WERI-Rb-1 (cell line): Measurements from ENCODE around the gene NAV2.
A peak's percentile ranks its signal among the peaks of the same experiment; 100 is the strongest.

Source experiments
- DNase-seq: peaks from one replicate; pipeline ENCODE4 v3.0.0-alpha.2; 2020
- H3K27ac ChIP-seq: fragments of 250-450 bp; sonication (Bioruptor Pico); 2 replicates; pipeline ENCODE4 v1.5.1; 2020; ENCODE audit warnings: mild to moderate bottlenecking, moderate library complexity
- H3K27me3 ChIP-seq: fragments of 250-450 bp; sonication (Bioruptor Pico); 2 replicates; pipeline ENCODE4 v1.5.1; 2021; ENCODE audit warnings: mild to moderate bottlenecking, low read depth, moderate library complexity; ENCODE audit not compliant: insufficient read depth, severe bottlenecking
- H3K36me3 ChIP-seq: fragments of 250-450 bp; sonication (Bioruptor Pico); 2 replicates; pipeline ENCODE4 v1.5.1; 2020; ENCODE audit warnings: mild to moderate bottlenecking, moderate library complexity
- H3K4me3 ChIP-seq: 2 replicates; pipeline ENCODE4 v1.5.1; 2011; ENCODE audit warnings: low read depth, mild to moderate bottlenecking, control low read depth, low read length
- H3K9me3 ChIP-seq: fragments of 250-450 bp; sonication (Bioruptor Pico); 2 replicates; pipeline ENCODE4 v1.5.1; 2021; ENCODE audit warnings: mild to moderate bottlenecking, moderate library complexity; ENCODE audit not compliant: severe bottlenecking
- TF ChIP-seq, protein P1 (sequence below): IDR thresholded peaks from 2 replicates; pipeline ENCODE4 v1.5.1; 2011; ENCODE audit warnings: low read depth, mild to moderate bottlenecking, control low read depth, inconsistent platforms, low read length

NAV2 gene

GRCh38 chr11:19812710-19813109 is 100.1 kb downstream of the NAV2 start:
- Histone ChIP-seq H3K36me3 (no peaks in the 10 kb centered on the region), H3K9me3 (no peaks in the 10 kb centered on the region), H3K27ac (no peak overlapping the region), H3K4me3 (no peak overlapping the region), H3K27me3 (peaks cover 6% of the 10 kb centered on the region)
- DNase-seq = no peak
- TF ChIP-seq, protein P1, sequence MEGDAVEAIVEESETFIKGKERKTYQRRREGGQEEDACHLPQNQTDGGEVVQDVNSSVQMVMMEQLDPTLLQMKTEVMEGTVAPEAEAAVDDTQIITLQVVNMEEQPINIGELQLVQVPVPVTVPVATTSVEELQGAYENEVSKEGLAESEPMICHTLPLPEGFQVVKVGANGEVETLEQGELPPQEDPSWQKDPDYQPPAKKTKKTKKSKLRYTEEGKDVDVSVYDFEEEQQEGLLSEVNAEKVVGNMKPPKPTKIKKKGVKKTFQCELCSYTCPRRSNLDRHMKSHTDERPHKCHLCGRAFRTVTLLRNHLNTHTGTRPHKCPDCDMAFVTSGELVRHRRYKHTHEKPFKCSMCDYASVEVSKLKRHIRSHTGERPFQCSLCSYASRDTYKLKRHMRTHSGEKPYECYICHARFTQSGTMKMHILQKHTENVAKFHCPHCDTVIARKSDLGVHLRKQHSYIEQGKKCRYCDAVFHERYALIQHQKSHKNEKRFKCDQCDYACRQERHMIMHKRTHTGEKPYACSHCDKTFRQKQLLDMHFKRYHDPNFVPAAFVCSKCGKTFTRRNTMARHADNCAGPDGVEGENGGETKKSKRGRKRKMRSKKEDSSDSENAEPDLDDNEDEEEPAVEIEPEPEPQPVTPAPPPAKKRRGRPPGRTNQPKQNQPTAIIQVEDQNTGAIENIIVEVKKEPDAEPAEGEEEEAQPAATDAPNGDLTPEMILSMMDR = no peak

- H3K9me3 ChIP-seq = no peaks in the 10 kb centered on the region
- TF ChIP-seq, protein P1 = no peak
- no peak overlapping the region for H3K4me3 ChIP-seq
- peaks cover 6% of the 10 kb centered on the region for H3K27me3 ChIP-seq
- no peak overlapping the region for H3K27ac ChIP-seq
- H3K36me3 ChIP-seq = no peaks in the 10 kb centered on the region
- no peak for DNase-seq
Measured at GRCh38 chr11:19813158-19813879, 100.7 kb downstream of the NAV2 start.

DNA sequence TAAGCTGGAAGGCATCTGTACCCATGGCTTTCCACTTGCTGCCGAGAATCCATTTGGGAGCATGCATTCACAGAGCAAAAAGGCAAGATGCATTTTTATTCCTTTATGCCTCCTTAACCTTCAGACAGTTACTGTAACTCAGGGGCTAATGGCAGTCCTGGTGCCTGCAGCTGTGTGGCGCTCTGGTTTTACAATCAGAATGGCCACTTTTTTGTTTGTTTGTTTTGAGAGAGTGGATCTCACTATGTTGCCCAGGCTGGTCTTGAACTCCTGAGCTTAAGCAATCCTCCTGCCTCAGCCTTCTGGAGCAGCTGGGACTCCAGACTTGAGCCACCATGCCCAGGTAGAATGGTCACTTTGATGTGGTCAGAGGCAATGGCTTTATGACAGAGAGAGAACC is 101.8 kb downstream of the NAV2 start:
- H3K9me3 ChIP-seq = no peaks in the 10 kb centered on the region
- TF ChIP-seq, protein P1 = peak; percentile 68

DNA sequence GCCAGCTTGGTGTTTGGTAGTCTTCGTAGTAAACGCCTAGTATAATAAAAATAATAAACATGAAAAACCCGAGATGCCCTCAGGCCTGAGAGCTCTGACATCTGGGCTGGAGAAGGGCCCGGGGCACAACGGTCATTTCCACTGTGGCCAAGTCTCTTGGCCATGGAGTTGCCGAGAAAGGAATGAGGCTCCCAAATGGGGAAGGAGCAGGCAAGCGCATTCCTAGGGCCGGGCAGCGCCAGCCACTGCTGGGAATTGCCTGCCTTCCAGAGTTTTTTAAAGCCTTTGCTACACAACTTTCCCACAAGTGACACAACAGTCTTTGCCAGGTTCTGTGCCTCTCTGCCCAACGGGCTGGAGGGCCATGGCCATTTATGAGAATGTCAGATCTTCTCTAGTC is 103.4 kb downstream of the NAV2 start:
- H3K9me3 ChIP-seq = no peaks in the 10 kb centered on the region
- no peaks in the 10 kb centered on the region for H3K27me3 ChIP-seq
- no peak for DNase-seq
- no peak overlapping the region for H3K4me3 ChIP-seq
- H3K27ac ChIP-seq = no peak overlapping the region
- TF ChIP-seq, protein P1 = no peak
- no peaks in the 10 kb centered on the region for H3K36me3 ChIP-seq

More for the DNA sequence above, 101.8 kb downstream of the NAV2 start:
- Histone ChIP-seq H3K36me3 (no peaks in the 10 kb centered on the region), H3K4me3 (no peak overlapping the region), H3K27ac (no peak overlapping the region), H3K27me3 (peaks cover 5% of the 10 kb centered on the region)
- peak; percentile 23 for DNase-seq

- DNase-seq = no peak
Measured at GRCh38 chr11:19816817-19817216, 104.2 kb downstream of the NAV2 start.

More at GRCh38 chr11:19816817-19817216, 104.2 kb downstream of the NAV2 start:
- Histone ChIP-seq H3K27me3 (no peaks in the 10 kb centered on the region), H3K9me3 (no peaks in the 10 kb centered on the region), H3K4me3 (no peak overlapping the region), H3K27ac (no peak overlapping the region), H3K36me3 (no peaks in the 10 kb centered on the region)
- TF ChIP-seq, protein P1 = no peak
